KOPT-K1 (cell line): ENCODE measurements around the gene PSEN1.
"Not testable (repeated sequence)": the region's sequence is repeated elsewhere in the genome, so short reads cannot be mapped to it uniquely, and the experiment has no call there.

Source experiments
- H3K27ac ChIP-seq: fragments of 200-600 bp; sonication (generic); 2 replicates; pipeline ENCODE4 v1.5.1; 2016; ENCODE audit warnings: antibody characterized with exemption, mild to moderate bottlenecking, low read depth, low read length; ENCODE audit not compliant: poor library complexity, severe bottlenecking
- H3K36me3 ChIP-seq: fragments of 200-600 bp; sonication (generic); 2 replicates; pipeline ENCODE4 v1.5.1; 2017; ENCODE audit warnings: antibody characterized with exemption, mild to moderate bottlenecking, low read length, moderate library complexity; ENCODE audit not compliant: insufficient read depth
- H3K9me3 ChIP-seq: fragments of 200-600 bp; sonication (generic); 2 replicates; pipeline ENCODE4 v1.5.1; 2017; ENCODE audit warnings: antibody characterized with exemption, low read length, mild to moderate bottlenecking; ENCODE audit not compliant: insufficient read depth, poor library complexity, severe bottlenecking

The PSEN1 gene

GRCh38 chr14:73180385-73180805 is 44.1 kb downstream of the PSEN1 start:
- Histone ChIP-seq H3K9me3 (no peaks in the 10 kb centered on the region), H3K27ac (no peak overlapping the region), H3K36me3 (peaks cover 37% of the 10 kb centered on the region)

GRCh38 chr14:73180969-73181368 is 44.7 kb downstream of the PSEN1 start:
- not testable (repeated sequence) for H3K9me3 ChIP-seq, H3K27ac ChIP-seq
- peaks cover 31% of the 10 kb centered on the region for H3K36me3 ChIP-seq

- Histone ChIP-seq H3K9me3 (no peaks in the 10 kb centered on the region), H3K36me3 (peaks cover 46% of the 10 kb centered on the region), H3K27ac (no peak overlapping the region)
These were observed 52.2 kb downstream of the PSEN1 start for GRCh38 chr14:73188501-73188911.

GRCh38 chr14:73189651-73190050 is 53.3 kb downstream of the PSEN1 start:
- no peaks in the 10 kb centered on the region for H3K9me3 ChIP-seq
- no peak overlapping the region for H3K27ac ChIP-seq
- H3K36me3 ChIP-seq = peaks cover 58% of the 10 kb centered on the region

- H3K36me3 ChIP-seq = peaks cover 72% of the 10 kb centered on the region
- no peaks in the 10 kb centered on the region for H3K9me3 ChIP-seq
- H3K27ac ChIP-seq = no peak overlapping the region
These were observed 55.1 kb downstream of the PSEN1 start for GRCh38 chr14:73191441-73191840.

- H3K9me3 ChIP-seq, H3K27ac ChIP-seq: not testable (repeated sequence)
- peaks cover 67% of the 10 kb centered on the region for H3K36me3 ChIP-seq
These were observed 58.0 kb downstream of the PSEN1 start for GRCh38 chr14:73194306-73194705.

- peaks cover 72% of the 10 kb centered on the region for H3K36me3 ChIP-seq
- H3K27ac ChIP-seq = no peak overlapping the region
- no peaks in the 10 kb centered on the region for H3K9me3 ChIP-seq
These were observed 61.9 kb downstream of the PSEN1 start for GRCh38 chr14:73198253-73198652.

GRCh38 chr14:73203527-73203926 is 67.2 kb downstream of the PSEN1 start:
- peaks cover 17% of the 10 kb centered on the region for H3K9me3 ChIP-seq
- H3K27ac ChIP-seq = no peak overlapping the region
- peaks cover 69% of the 10 kb centered on the region for H3K36me3 ChIP-seq

GRCh38 chr14:73207615-73208014 is 71.3 kb downstream of the PSEN1 start:
- Histone ChIP-seq H3K27ac (no peak overlapping the region), H3K36me3 (peaks cover 68% of the 10 kb centered on the region), H3K9me3 (peaks cover 24% of the 10 kb centered on the region)

GRCh38 chr14:73208390-73208789 is 72.1 kb downstream of the PSEN1 start:
- Histone ChIP-seq H3K36me3 (peaks cover 72% of the 10 kb centered on the region), H3K9me3 (peaks cover 24% of the 10 kb centered on the region), H3K27ac (no peak overlapping the region)

GRCh38 chr14:73208846-73209245 is 72.5 kb downstream of the PSEN1 start:
- Histone ChIP-seq H3K9me3 (peaks cover 24% of the 10 kb centered on the region), H3K36me3 (peaks cover 75% of the 10 kb centered on the region), H3K27ac (no peak overlapping the region)

- Histone ChIP-seq H3K36me3 (peaks cover 79% of the 10 kb centered on the region), H3K27ac (no peak overlapping the region)
These were observed 73.6 kb downstream of the PSEN1 start for GRCh38 chr14:73209953-73210352.

GRCh38 chr14:73211251-73212040 is 75.1 kb downstream of the PSEN1 start:
- peaks cover 67% of the 10 kb centered on the region for H3K36me3 ChIP-seq

More at GRCh38 chr14:73209953-73210352, 73.6 kb downstream of the PSEN1 start:
- peaks cover 24% of the 10 kb centered on the region for H3K9me3 ChIP-seq

GRCh38 chr14:73216030-73216429 is 79.7 kb downstream of the PSEN1 start:
- H3K36me3 ChIP-seq = peaks cover 72% of the 10 kb centered on the region
- no peak overlapping the region for H3K27ac ChIP-seq
- no peaks in the 10 kb centered on the region for H3K9me3 ChIP-seq

More at GRCh38 chr14:73211251-73212040, 75.1 kb downstream of the PSEN1 start:
- Histone ChIP-seq H3K27ac (no peak overlapping the region), H3K9me3 (peaks cover 24% of the 10 kb centered on the region)

- H3K36me3 ChIP-seq = peaks cover 68% of the 10 kb centered on the region
- H3K9me3 ChIP-seq = no peaks in the 10 kb centered on the region
- H3K27ac ChIP-seq = no peak overlapping the region
These were observed 81.1 kb downstream of the PSEN1 start for GRCh38 chr14:73217411-73217810.

- Histone ChIP-seq H3K36me3 (peaks cover 50% of the 10 kb centered on the region), H3K27ac (no peak overlapping the region), H3K9me3 (no peaks in the 10 kb centered on the region)
These were observed 83.8 kb downstream of the PSEN1 start for GRCh38 chr14:73220061-73220460.
